ENCODE results near the gene CD96. TPM values are rescaled to one million over a fixed set of nuclear protein-coding genes. Genes with fewer than 3 reads are reported as not detected.

The CD96 gene
- total RNA-seq, 1 experiment from 2014 or later: not detected

DNA sequence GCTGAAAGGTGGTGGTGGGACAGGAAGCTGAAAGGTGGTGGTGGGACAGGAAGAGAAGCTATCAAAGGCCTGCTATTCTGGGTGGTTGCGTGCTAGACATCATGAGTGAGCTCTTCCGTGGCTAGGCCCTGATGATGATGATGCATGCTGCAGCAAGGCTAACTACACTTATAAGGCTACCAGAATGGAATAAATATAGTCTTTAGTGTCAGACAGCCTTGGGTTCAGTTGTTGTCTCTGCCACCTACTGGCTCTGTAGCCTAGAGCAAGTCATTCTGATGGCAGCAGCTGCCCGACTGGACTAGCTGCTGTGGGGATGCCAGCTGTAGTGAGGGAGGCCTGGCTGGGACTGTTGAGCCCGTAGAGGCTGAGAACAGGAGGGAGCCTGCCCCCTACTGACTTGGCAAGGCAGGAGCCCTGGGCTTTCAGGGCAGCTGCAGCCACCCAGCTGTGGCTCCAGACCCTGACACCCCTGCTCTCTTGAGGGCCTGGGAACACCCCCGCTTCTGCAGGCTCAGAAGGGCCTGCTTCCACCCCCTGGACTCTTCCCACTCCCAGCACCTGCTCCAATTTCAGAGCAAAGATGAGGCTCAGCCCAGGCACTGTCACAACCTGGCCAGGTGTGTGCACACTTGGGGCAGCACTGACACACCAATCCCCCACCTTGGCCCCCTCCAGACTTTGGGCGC lies 74.6 kb downstream of the CD96 start:
- no peak overlapping the region for H3K56ac ChIP-seq (ENCODE audit: insufficient read length, low read depth, low read length)
- Mint-ChIP-seq H3K27ac (no peak overlapping the region), H3K27me3 (ENCODE audit: low read depth) (no peaks in the 10 kb centered on the region), H3K4me1 (no peaks in the 10 kb centered on the region), H3K9me3 (peaks cover 11 to 16% of the 10 kb centered on the region in 2 experiments), H3K36me3 (ENCODE audit: insufficient read depth in 1 of 3, low read depth in 3 of 3) (peaks cover 0 to 9% (median 3%) of the 10 kb centered on the region in 3 experiments; a peak in 5 of 7 replicates), H3K4me3 (no peak overlapping the region)
- no peak for TF ChIP-seq CTCF (conservative IDR thresholded peaks at IDR 0.05)
- no peak overlapping the region for H2BK5ac ChIP-seq (ENCODE audit: insufficient read length, low read length)
- no peak overlapping the region for H3K27ac ChIP-seq (ENCODE audit: insufficient read length, low read depth, low read length)
- no peaks in the 10 kb centered on the region for H4K20me1 ChIP-seq (ENCODE audit: control insufficient read depth, insufficient read depth, insufficient read length)
- no peak overlapping the region for H3K23ac ChIP-seq (ENCODE audit: insufficient read length, low read depth, low read length)
- H3K4me1 ChIP-seq (ENCODE audit: insufficient read depth, low read length): no peaks in the 10 kb centered on the region
- H3K79me1 ChIP-seq (ENCODE audit: insufficient read depth, low read depth, low read length, poor library complexity, severe bottlenecking): no peaks in the 10 kb centered on the region
- no peak overlapping the region for H2BK12ac ChIP-seq (ENCODE audit: insufficient read length, low read depth, low read length)
- no peak overlapping the region for H3K18ac ChIP-seq (ENCODE audit: insufficient read length, low read depth, low read length)
- H4K91ac ChIP-seq (ENCODE audit: insufficient read length, low read depth, low read length): no peak overlapping the region
- H3K14ac ChIP-seq (ENCODE audit: insufficient read depth, low read length): no peak overlapping the region
- no peak overlapping the region for H3K4me2 ChIP-seq (ENCODE audit: insufficient read depth, insufficient read length, low read length)
- DNase-seq: no peak
- H2BK15ac ChIP-seq (ENCODE audit: low read depth, low read length): no peak overlapping the region
- H4K5ac ChIP-seq (ENCODE audit: insufficient read length, low read depth, low read length): no peak overlapping the region
- WGBS (ENCODE audit: extremely low coverage, insufficient read length, low lambda C conversion rate): no CpG with 5 or more reads among the region's 6 CpGs
- H3K9me3 ChIP-seq (ENCODE audit: control insufficient read depth, low read depth, low read length): no peaks in the 10 kb centered on the region
- H2BK120ac ChIP-seq (ENCODE audit: low read depth, low read length, poor library complexity, severe bottlenecking): no peak overlapping the region
- no peaks in the 10 kb centered on the region for H3K79me2 ChIP-seq (ENCODE audit: insufficient read depth, low read length)
- no peak overlapping the region for H4K8ac ChIP-seq (replicated peaks; ENCODE audit: insufficient read length, low read depth, low read length)
- no peaks in the 10 kb centered on the region for H3K23me2 ChIP-seq (ENCODE audit: insufficient read length, low read depth, low read length, poor library complexity, severe bottlenecking)
- H3K4ac ChIP-seq (ENCODE audit: low read depth, low read length): no peak overlapping the region
- H3K27me3 ChIP-seq (ENCODE audit: insufficient read depth, low read length): no peaks in the 10 kb centered on the region
- H3K9ac ChIP-seq (ENCODE audit: extremely low read depth, insufficient read length, low read length): no peak overlapping the region
- H2AFZ ChIP-seq (ENCODE audit: low read length): no peak overlapping the region
- H3T11ph ChIP-seq (ENCODE audit: low read length): no peak overlapping the region
- no peak overlapping the region for H2BK20ac ChIP-seq (ENCODE audit: low read depth, low read length, poor library complexity, severe bottlenecking)
- H2AK5ac ChIP-seq (ENCODE audit: insufficient read length, low read length): no peak overlapping the region
